Heart left ventricle (tissue), 16 donors: ENCODE measurements around the gene MARCO. TPM values are rescaled to one million over a fixed set of nuclear protein-coding genes. Genes with fewer than 3 reads are reported as not detected.
A peak's percentile ranks its signal among the peaks of the same experiment; 100 is the strongest.

Source experiments
- ATAC-seq, 4 donors: fragments of 200-7000 bp; cut with Tn5 transposase; one replicate each; pipeline ENCODE4 v1.9.1; 2020 to 2022; ENCODE audit warnings: moderate library complexity in 4 of 4, mild to moderate bottlenecking in 3 of 4, moderate number of reproducible peaks in 1 of 4
- DNase-seq, 5 donors: peaks; one replicate each; pipeline ENCODE4 v3.0.0-alpha.2; 2020
- H3K27ac ChIP-seq, 12 donors: fragments of 200-600 bp; sonication (generic) in 4 of 12; one replicate each; pipeline versions ENCODE4 v1.5.0 to v1.8.0; 2016 to 2022; ENCODE audit warnings: mild to moderate bottlenecking in 2 of 12
- H3K27me3 ChIP-seq, 9 donors: fragments of 200-600 bp; sonication (generic) in 2 of 9; one replicate each; pipeline versions ENCODE4 v1.5.1 to v1.8.0; 2016 to 2022; ENCODE audit warnings: mild to moderate bottlenecking in 3 of 9
- H3K36me3 ChIP-seq, 9 donors: fragments of 200-600 bp; sonication (generic) in 2 of 9; one replicate each; pipeline versions ENCODE4 v1.5.0 to v1.8.0; 2018 to 2022; ENCODE audit warnings: mild to moderate bottlenecking in 2 of 9
- H3K4me1 ChIP-seq, 12 donors: fragments of 200-600 bp; sonication (generic) in 4 of 12; one replicate each; pipeline versions ENCODE4 v1.5.0 to v1.8.0; 2016 to 2022; ENCODE audit warnings: mild to moderate bottlenecking in 3 of 12
- H3K4me3 ChIP-seq, 12 donors: fragments of 200-600 bp; sonication (generic) in 4 of 12; one replicate each; pipeline versions ENCODE4 v1.5.0 to v1.8.0; 2017 to 2022; ENCODE audit warnings: mild to moderate bottlenecking in 9 of 12, moderate library complexity in 4 of 12
- H3K9me3 ChIP-seq, 12 donors: fragments of 200-600 bp; sonication (generic) in 4 of 12; one replicate each; pipeline versions ENCODE4 v1.5.0 to v1.8.0; 2016 to 2022; ENCODE audit warnings: mild to moderate bottlenecking in 1 of 12
- POLR2A ChIP-seq, 2 donors: fragments of 450-650 bp; IDR thresholded peaks; one replicate each; pipeline ENCODE4 v1.6.1; 2017; ENCODE audit warnings: antibody characterized with exemption in 2 of 2, mild to moderate bottlenecking in 2 of 2, moderate library complexity in 2 of 2
- WGBS, 4 donors: extraction: QIAGEN DNeasy Blood & Tissue Kit in 2 of 4; methylation state at CpG; one replicate each; pipeline versions ENCODE4 v1.1.5 to v1.1.7; 2013 to 2018; 5-methylcytosine and 5-hydroxymethylcytosine counted together
- intact Hi-C, 10 donors: fragments of 100-400 bp; cut with DNase I; formaldehyde crosslinking; loops; one replicate each; pipeline versions ENCODE4 v1.11.1 to v1.14.2; 2022
- polyA plus RNA-seq, 2 donors: library from polyadenylated mRNA; stranded (reverse); fragments of 200-250 nt; gene quantifications; one replicate each; pipeline ENCODE4 v1.2.3, GENCODE V29; 2013
- total RNA-seq, 9 donors: library from RNA; depleted of rRNA in 2 of 9; stranded (reverse); fragments of >200 nt in 2 of 9; fragmentation: NEBNext Ultra II Directional in 3 of 9; extraction: Animal tissue kit (Norgen Biotek cat#: 25700) in 3 of 9; gene quantifications; one replicate each; pipeline versions ENCODE4 v1.1.0 to v1.2.4, GENCODE V29; 2016 to 2023
- TF ChIP-seq, protein P1 (sequence below), 12 donors: fragments of 200-600 bp; sonication (generic) in 4 of 12; IDR thresholded peaks; one replicate each; pipeline versions ENCODE4 v1.5.0 to v1.8.0; 2018 to 2022; ENCODE audit warnings: antibody characterized with exemption in 12 of 12, mild to moderate bottlenecking in 5 of 12
- donor health status: ischemic (EF 13 %, LVEDD 7.1; RV severe dilation, severe dysfunction).
- donor health status: healthy with polysubstance abuse.
- donor health status: DM: no; HTN: yes; CAD: no.
- donor health status: DM: no; HTN: no; CAD: no.
- donor health status: ischemic (EF 25% LVEDD 6.9; RV normal size, moderate dysfunction).
- donor health status: ischemic (EF 25% LVEDD 5.7; RV mildly dilated, moderate dysfunction).
- donor health status: healthy.
- donor health status: DM: yes; HTN: yes; CAD: no.
- donor health status: ischemic (EF 35%, LVEDD 5.7; RV mildly dilated, moderate dysfunction).
- donor health status: nonischemic (EF 11% LVEDD 7.7; RV severe dilation, severe dysfunction).
- donor health status: DM: yes; HTN: yes; CAD: no.
- donor health status: PGD.
- donor health status: ischemic (EF 29% LVEDD 5.4; RV normal size, mild dysfunction).
- donor health status: nonischemic (EF 23%, LVEDD 6.1; RV moderate dilation, normal function).

MARCO gene
- total and polyA plus RNA-seq, 11 donors = 0.19 to 162 (median 6.0) TPM

DNA sequence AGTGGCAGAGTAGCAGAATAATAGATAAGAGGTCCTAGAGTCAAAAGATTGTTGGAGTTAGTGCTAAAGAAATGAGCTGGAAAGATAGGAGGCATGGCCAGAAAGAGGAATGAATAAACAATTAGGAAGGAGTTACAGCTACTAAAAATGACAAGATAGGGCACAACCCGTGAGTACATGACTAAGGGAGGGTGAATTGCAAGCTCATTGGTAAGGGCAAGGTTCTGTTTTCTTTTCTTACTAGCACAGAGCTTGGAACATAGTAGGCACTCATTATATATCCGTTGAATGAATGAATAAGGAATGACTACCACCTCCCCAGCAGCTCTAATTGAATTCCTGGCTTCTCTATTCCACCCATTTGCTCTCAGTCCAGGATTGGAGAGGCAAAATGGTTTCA, 5.7 kb upstream of the MARCO start:
- ATAC-seq = no peak
- TF ChIP-seq, protein P1, sequence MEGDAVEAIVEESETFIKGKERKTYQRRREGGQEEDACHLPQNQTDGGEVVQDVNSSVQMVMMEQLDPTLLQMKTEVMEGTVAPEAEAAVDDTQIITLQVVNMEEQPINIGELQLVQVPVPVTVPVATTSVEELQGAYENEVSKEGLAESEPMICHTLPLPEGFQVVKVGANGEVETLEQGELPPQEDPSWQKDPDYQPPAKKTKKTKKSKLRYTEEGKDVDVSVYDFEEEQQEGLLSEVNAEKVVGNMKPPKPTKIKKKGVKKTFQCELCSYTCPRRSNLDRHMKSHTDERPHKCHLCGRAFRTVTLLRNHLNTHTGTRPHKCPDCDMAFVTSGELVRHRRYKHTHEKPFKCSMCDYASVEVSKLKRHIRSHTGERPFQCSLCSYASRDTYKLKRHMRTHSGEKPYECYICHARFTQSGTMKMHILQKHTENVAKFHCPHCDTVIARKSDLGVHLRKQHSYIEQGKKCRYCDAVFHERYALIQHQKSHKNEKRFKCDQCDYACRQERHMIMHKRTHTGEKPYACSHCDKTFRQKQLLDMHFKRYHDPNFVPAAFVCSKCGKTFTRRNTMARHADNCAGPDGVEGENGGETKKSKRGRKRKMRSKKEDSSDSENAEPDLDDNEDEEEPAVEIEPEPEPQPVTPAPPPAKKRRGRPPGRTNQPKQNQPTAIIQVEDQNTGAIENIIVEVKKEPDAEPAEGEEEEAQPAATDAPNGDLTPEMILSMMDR (IDR thresholded peaks at IDR 0.05) = no peak
- TF ChIP-seq POLR2A (IDR thresholded peaks at IDR 0.05) = no peak

DNA sequence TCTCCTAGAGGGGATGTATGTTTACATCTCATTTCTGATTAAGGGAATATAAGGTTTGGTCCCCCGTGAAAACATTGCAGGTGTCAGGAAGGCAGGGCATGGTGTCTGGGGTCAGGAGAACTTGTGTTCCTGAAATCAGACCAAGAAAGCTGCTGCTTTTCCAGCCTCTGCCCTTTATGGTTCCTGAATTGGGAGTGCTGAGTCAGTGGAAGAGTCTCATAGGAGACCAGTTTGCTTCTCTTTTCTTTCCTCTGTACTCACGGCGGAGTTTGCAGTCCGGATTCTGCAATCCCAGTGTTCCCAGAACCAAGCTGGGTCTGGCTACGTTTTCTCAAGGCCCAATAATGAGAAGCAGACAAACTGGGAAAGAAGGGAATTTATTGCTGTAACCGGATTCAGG, 5.1 kb upstream of the MARCO start:
- DNase-seq (no peak), ATAC-seq (peak in 1 of 4 donors; percentile 38)
- H3K9me3 ChIP-seq = peaks cover 0 to 24% (median 14%) of the 10 kb centered on the region in 12 donors
- H3K27me3 ChIP-seq = peaks cover 0 to 7% (median 0%) of the 10 kb centered on the region in 9 donors
- H3K4me1 ChIP-seq = peaks cover 0 to 51% (median 0%) of the 10 kb centered on the region in 12 donors
- H3K27ac ChIP-seq = peak overlapping the region in 1 of 12 donors; percentile 63
- H3K36me3 ChIP-seq = no peaks in the 10 kb centered on the region
- 73 to 83% (median 74%) methylated on average over 6 of the region's 6 CpGs for WGBS, 4 donors
- TF ChIP-seq POLR2A (IDR thresholded peaks at IDR 0.05) = no peak
- TF ChIP-seq, protein P1 (IDR thresholded peaks at IDR 0.05) = no peak
- intact Hi-C loops = no loop called here
- no peak overlapping the region for H3K4me3 ChIP-seq

More for the DNA sequence above, 5.7 kb upstream of the MARCO start:
- intact Hi-C loops = no loop called here
- Histone ChIP-seq H3K27ac (peak overlapping the region in 1 of 12 donors; percentile 63), H3K4me1 (peaks cover 0 to 46% (median 0%) of the 10 kb centered on the region in 12 donors), H3K9me3 (peaks cover 0 to 30% (median 17%) of the 10 kb centered on the region in 12 donors), H3K27me3 (peaks cover 0 to 7% (median 0%) of the 10 kb centered on the region in 9 donors), H3K36me3 (no peaks in the 10 kb centered on the region), H3K4me3 (no peak overlapping the region)
- no peak for DNase-seq
- 36 to 53% (median 46%) methylated on average over 2 of the region's 2 CpGs for WGBS, 4 donors

DNA sequence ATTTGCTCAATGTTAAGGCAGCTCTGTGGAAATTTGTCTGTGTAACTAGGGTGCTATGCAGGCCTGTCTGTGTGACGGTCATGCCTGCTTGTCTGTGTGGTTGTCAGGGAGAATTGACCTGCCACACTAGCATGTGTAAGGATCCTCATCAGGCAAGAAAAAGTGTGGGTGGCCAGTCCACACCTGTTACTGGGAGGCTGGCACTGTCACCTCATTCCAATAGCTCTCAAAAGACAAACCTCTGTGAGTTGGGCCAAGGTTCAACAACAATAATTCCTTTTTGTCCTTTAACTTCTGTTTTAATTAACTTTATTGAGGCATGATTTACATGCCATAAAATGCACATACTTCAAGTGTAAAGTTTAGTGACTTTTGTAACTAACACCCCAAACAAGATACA, 4.2 kb upstream of the MARCO start:
- peaks cover 0 to 7% (median 0%) of the 10 kb centered on the region in 9 donors for H3K27me3 ChIP-seq
- ATAC-seq (no peak), DNase-seq (no peak)
- intact Hi-C loops = no loop called here
- peaks cover 0 to 51% (median 0%) of the 10 kb centered on the region in 12 donors for H3K4me1 ChIP-seq
- peaks cover 0 to 15% (median 7%) of the 10 kb centered on the region in 12 donors for H3K9me3 ChIP-seq
- WGBS, 4 donors = 63 to 93% (median 74%) methylated on average over 1 of the region's 1 CpG
- H3K36me3 ChIP-seq = no peaks in the 10 kb centered on the region
- peak overlapping the region in 1 of 12 donors; percentile 63 for H3K27ac ChIP-seq
- TF ChIP-seq, protein P1 (IDR thresholded peaks at IDR 0.05) = no peak
- TF ChIP-seq POLR2A (IDR thresholded peaks at IDR 0.05) = no peak
- no peak overlapping the region for H3K4me3 ChIP-seq

DNA sequence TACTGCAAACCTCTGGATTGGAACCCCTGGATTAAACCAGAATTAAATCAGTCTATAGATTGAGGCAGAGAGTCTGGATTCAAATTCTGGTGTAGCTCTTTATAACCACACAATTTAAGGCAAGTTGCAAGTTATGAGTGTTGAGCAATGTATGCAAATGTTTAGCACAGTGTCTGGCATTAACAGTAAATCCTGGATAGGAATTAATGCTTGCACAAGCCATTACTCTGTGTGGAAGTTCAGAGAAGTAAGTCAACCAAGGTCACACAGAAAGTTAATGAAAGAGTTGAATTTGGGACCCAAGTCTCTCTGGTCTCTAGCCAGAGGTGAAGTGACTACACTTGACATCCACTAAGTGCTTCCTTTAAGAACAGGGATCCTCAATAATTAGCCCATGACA, 2.0 kb upstream of the MARCO start:
- Histone ChIP-seq H3K4me3 (no peak overlapping the region), H3K9me3 (no peaks in the 10 kb centered on the region), H3K36me3 (no peaks in the 10 kb centered on the region), H3K4me1 (peaks cover 0 to 51% (median 0%) of the 10 kb centered on the region in 12 donors), H3K27me3 (peaks cover 0 to 7% (median 0%) of the 10 kb centered on the region in 9 donors), H3K27ac (peak overlapping the region in 1 of 12 donors; percentile 74)
- DNase-seq (no peak), ATAC-seq (no peak)
- TF ChIP-seq, protein P1 (IDR thresholded peaks at IDR 0.05) = no peak
- no peak for TF ChIP-seq POLR2A (IDR thresholded peaks at IDR 0.05)
- intact Hi-C loops = no loop called here
